GM12878 (cell line): ENCODE results near the gene CD38. TPM values are rescaled to one million over a fixed set of nuclear protein-coding genes. Genes with fewer than 3 reads are reported as not detected.

Experiments used
- ATAC-seq: fragments of 200-7000 bp; cut with Tn5 transposase; 3 replicates; pipeline ENCODE4 v1.9.1; 2020; ENCODE audit warnings: mild to moderate bottlenecking, moderate library complexity
- BruUV-seq: library from RNA; stranded (reverse); fragments of 400-500 nt; replicated peaks from 2 replicates; lab custom pipeline; 2021; lab: Mats Ljungman, UMichigan
- CTCF ChIA-PET: fragments of 300-600 bp; sonication (Branson Sonifier 250); formaldehyde crosslinking; extraction: SDS; loops from one replicate; lab custom pipeline; 2021; ENCODE audit warnings: inconsistent platforms; lab: Yijun Ruan, JAX
- POLR2A ChIA-PET: fragments of 350-600 bp; formaldehyde crosslinking; extraction: SDS; loops from one replicate; lab custom pipeline; 2021; ENCODE audit warnings: inconsistent platforms; lab: Charles Lee
- RAD21 ChIA-PET: fragments of 300-600 bp; sonication (Branson Sonifier 250); formaldehyde crosslinking; loops from one replicate; lab custom pipeline; 2023; ENCODE audit warnings: antibody characterized with exemption; ENCODE audit not compliant: unreplicated experiment; lab: Charles Lee
- SMC1A ChIA-PET: fragments of 300-600 bp; sonication (Branson Sonifier 250); formaldehyde crosslinking; loops from one replicate; lab custom pipeline; 2023; ENCODE audit not compliant: unreplicated experiment, uncharacterized antibody; lab: Charles Lee
- DNase-seq: peaks from one replicate; pipeline ENCODE4 v3.0.0-alpha.2; 2011; ENCODE audit warnings: low read depth, low spot score
- FAIRE-seq: peaks from 3 replicates; lab custom pipeline; 2011; peaks lifted over from hg19 to GRCh38; lab: Jason Lieb, UNC
- H2AFZ ChIP-seq: 2 replicates; pipeline ENCODE4 v1.6.0; 2011; ENCODE audit warnings: low read depth, low read length, control low read depth; ENCODE audit not compliant: control insufficient read depth
- H3K27ac ChIP-seq: 2 replicates; pipeline ENCODE4 v1.5.1; 2011; ENCODE audit warnings: control low read depth; ENCODE audit not compliant: control insufficient read depth, insufficient read depth
- H3K27me3 ChIP-seq, 2 experiments: replicated peaks in 1 of 2; 2 replicates each; pipeline versions ENCODE4 v1.6.0 to v1.6.1; 2011; ENCODE audit warnings: low read length in 1 of 2; ENCODE audit not compliant: control insufficient read depth in 2 of 2, insufficient read depth in 2 of 2
- H3K36me3 ChIP-seq, 2 experiments: 2 replicates each; pipeline ENCODE4 v1.5.1; 2011; ENCODE audit warnings: low read length in 1 of 2; ENCODE audit not compliant: control insufficient read depth in 2 of 2, insufficient read depth in 2 of 2
- H3K4me1 ChIP-seq: 2 replicates; pipeline ENCODE4 v1.6.1; 2011; ENCODE audit warnings: mild to moderate bottlenecking, low read length, moderate library complexity, mixed read lengths; ENCODE audit not compliant: control insufficient read depth, insufficient read depth
- H3K4me2 ChIP-seq: 2 replicates; pipeline ENCODE4 v1.6.0; 2011; ENCODE audit warnings: control low read depth; ENCODE audit not compliant: control insufficient read depth, insufficient read depth
- H3K4me3 ChIP-seq: fragments of 200-600 bp; sonication (generic); 2 replicates; pipeline ENCODE4 v1.5.1; 2016
- H3K79me2 ChIP-seq: 2 replicates; pipeline ENCODE4 v1.6.0; 2011; ENCODE audit warnings: low read length; ENCODE audit not compliant: control insufficient read depth, insufficient read depth
- H3K9ac ChIP-seq: 2 replicates; pipeline ENCODE4 v1.8.0; 2011; ENCODE audit warnings: low read length, control low read depth, mixed read lengths; ENCODE audit not compliant: control insufficient read depth, insufficient read depth
- H3K9me3 ChIP-seq: replicated peaks from 3 replicates; pipeline ENCODE4 v1.5.1; 2011; ENCODE audit warnings: mild to moderate bottlenecking, low read length; ENCODE audit not compliant: control insufficient read depth, insufficient read depth
- H4K20me1 ChIP-seq: 2 replicates; pipeline ENCODE4 v1.6.0; 2011; ENCODE audit not compliant: control insufficient read depth, insufficient read depth
- FOXK2 ChIP-seq: fragments of 450-650 bp; IDR thresholded peaks from 2 replicates; pipeline ENCODE4 v1.6.1; 2017; ENCODE audit warnings: mild to moderate bottlenecking, moderate library complexity
- HDAC2 ChIP-seq: fragments of 200-600 bp; sonication (generic); IDR thresholded peaks from 2 replicates; pipeline ENCODE4 v1.6.1; 2017
- NBN ChIP-seq: fragments of 450-650 bp; IDR thresholded peaks from 2 replicates; pipeline ENCODE4 v1.6.1; 2016
- TARDBP ChIP-seq: IDR thresholded peaks from 2 replicates; pipeline ENCODE4 v1.6.1; 2016; ENCODE audit warnings: borderline replicate concordance
- WGBS: methylation state at CpG from one replicate; pipeline ENCODE4 v1.1.6; 2016; ENCODE audit warnings: low lambda C conversion rate; ENCODE audit not compliant: insufficient replicate concordance, insufficient coverage; ENCODE audit errors: missing lambda C conversion rate; 5-methylcytosine and 5-hydroxymethylcytosine counted together
- in situ Hi-C: fragments of 300-500 bp; cut with MboI; formaldehyde crosslinking; loops from 9 replicates; pipeline ENCODE4 v1.14.3; 2018; ENCODE audit warnings: mixed read lengths
- intact Hi-C: fragments of 100-400 bp; cut with micrococcal nuclease; formaldehyde crosslinking; loops from one replicate; pipeline ENCODE4 v1.14.2; 2022; ENCODE audit not compliant: unreplicated experiment
- polyA plus RNA-seq, 11 experiments: library from polyadenylated mRNA; depleted of rRNA in 4 of 11; unstranded in 6 of 11; stranded (reverse) in 5 of 11; fragments of >200 nt; fragmentation: Nextera tagmentation in 4 of 11; fragmentation: Illumina TruSeq in 1 of 11; extraction: Ambion mirVana in 4 of 11; extraction: Trizol in 1 of 11; gene quantifications; 1 replicate in 1 of 11; 2 replicates in 10 of 11; pipeline versions ENCODE4 v1.2.1 to v1.2.3, GENCODE V29; 2011 to 2016; ENCODE audit warnings: inconsistent platforms in 2 of 11, missing spikeins in 2 of 11, low read depth in 1 of 11
- total RNA-seq, 4 experiments: library from RNA; depleted of rRNA in 3 of 4; stranded (reverse); fragments of >200 nt in 3 of 4; fragmentation: Illumina TruSeq in 1 of 4; extraction: Trizol in 1 of 4; gene quantifications; 2 replicates each; pipeline versions ENCODE4 v1.2.1 to v1.2.3, GENCODE V29; 2013 to 2021
- TF ChIP-seq, protein P1 (sequence below): fragments of 450-650 bp; IDR thresholded peaks from 2 replicates; pipeline ENCODE4 v1.6.1; 2017; ENCODE audit warnings: mild to moderate bottlenecking, moderate library complexity
- TF ChIP-seq, protein P2 (sequence below): fragments of 450-650 bp; IDR thresholded peaks from 2 replicates; pipeline ENCODE4 v1.6.1; 2017; ENCODE audit warnings: low read depth, mild to moderate bottlenecking, moderate library complexity
- TF ChIP-seq, protein P3 (sequence below): fragments of 450-650 bp; IDR thresholded peaks from 2 replicates; pipeline ENCODE4 v1.6.1; 2017; ENCODE audit warnings: mild to moderate bottlenecking, moderate library complexity
- TF ChIP-seq, protein P4 (sequence below): IDR thresholded peaks from 2 replicates; pipeline ENCODE4 v1.6.1; 2011; ENCODE audit warnings: borderline replicate concordance, low read depth, mild to moderate bottlenecking, moderate library complexity, low read length; ENCODE audit not compliant: insufficient read depth, poor library complexity, severe bottlenecking

CD38 gene
- total and polyA plus RNA-seq, 10 of the 15 experiments (the other 5 are each of a cell fraction or from before 2014, with no cell fraction given) = 3.5 to 39.8 (median 12.7) TPM

DNA sequence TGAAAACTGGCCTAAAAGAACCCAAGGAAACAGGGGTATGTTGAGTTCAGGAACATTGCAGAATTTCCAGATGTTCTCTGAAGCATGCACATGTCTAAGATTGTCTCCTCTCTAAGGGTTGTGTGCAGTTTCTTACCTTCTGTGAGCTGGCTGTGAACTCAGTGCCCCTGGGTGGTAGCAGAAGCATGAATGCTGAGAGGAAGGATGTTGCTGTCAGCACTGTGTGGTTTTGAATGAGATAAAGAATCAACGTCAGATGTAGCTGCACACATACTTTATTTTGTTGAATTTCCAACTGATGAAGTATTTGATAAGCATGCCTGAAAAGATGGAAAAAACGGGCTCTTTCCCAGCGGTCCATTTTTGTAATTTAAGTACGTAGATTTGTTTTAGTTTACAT lies 23.8 kb upstream of the CD38 start:
- DNase-seq = no peak
- no peak overlapping the region for H2AFZ ChIP-seq
- TF ChIP-seq HDAC2 (no peak), FOXK2 (no peak), NBN (no peak), TARDBP (no peak)
- TF ChIP-seq, protein P1, sequence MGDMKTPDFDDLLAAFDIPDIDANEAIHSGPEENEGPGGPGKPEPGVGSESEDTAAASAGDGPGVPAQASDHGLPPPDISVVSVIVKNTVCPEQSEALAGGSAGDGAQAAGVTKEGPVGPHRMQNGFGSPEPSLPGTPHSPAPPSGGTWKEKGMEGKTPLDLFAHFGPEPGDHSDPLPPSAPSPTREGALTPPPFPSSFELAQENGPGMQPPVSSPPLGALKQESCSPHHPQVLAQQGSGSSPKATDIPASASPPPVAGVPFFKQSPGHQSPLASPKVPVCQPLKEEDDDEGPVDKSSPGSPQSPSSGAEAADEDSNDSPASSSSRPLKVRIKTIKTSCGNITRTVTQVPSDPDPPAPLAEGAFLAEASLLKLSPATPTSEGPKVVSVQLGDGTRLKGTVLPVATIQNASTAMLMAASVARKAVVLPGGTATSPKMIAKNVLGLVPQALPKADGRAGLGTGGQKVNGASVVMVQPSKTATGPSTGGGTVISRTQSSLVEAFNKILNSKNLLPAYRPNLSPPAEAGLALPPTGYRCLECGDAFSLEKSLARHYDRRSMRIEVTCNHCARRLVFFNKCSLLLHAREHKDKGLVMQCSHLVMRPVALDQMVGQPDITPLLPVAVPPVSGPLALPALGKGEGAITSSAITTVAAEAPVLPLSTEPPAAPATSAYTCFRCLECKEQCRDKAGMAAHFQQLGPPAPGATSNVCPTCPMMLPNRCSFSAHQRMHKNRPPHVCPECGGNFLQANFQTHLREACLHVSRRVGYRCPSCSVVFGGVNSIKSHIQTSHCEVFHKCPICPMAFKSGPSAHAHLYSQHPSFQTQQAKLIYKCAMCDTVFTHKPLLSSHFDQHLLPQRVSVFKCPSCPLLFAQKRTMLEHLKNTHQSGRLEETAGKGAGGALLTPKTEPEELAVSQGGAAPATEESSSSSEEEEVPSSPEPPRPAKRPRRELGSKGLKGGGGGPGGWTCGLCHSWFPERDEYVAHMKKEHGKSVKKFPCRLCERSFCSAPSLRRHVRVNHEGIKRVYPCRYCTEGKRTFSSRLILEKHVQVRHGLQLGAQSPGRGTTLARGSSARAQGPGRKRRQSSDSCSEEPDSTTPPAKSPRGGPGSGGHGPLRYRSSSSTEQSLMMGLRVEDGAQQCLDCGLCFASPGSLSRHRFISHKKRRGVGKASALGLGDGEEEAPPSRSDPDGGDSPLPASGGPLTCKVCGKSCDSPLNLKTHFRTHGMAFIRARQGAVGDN = no peak
- TF ChIP-seq, protein P2, sequence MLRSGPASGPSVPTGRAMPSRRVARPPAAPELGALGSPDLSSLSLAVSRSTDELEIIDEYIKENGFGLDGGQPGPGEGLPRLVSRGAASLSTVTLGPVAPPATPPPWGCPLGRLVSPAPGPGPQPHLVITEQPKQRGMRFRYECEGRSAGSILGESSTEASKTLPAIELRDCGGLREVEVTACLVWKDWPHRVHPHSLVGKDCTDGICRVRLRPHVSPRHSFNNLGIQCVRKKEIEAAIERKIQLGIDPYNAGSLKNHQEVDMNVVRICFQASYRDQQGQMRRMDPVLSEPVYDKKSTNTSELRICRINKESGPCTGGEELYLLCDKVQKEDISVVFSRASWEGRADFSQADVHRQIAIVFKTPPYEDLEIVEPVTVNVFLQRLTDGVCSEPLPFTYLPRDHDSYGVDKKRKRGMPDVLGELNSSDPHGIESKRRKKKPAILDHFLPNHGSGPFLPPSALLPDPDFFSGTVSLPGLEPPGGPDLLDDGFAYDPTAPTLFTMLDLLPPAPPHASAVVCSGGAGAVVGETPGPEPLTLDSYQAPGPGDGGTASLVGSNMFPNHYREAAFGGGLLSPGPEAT = no peak
- TF ChIP-seq, protein P3, sequence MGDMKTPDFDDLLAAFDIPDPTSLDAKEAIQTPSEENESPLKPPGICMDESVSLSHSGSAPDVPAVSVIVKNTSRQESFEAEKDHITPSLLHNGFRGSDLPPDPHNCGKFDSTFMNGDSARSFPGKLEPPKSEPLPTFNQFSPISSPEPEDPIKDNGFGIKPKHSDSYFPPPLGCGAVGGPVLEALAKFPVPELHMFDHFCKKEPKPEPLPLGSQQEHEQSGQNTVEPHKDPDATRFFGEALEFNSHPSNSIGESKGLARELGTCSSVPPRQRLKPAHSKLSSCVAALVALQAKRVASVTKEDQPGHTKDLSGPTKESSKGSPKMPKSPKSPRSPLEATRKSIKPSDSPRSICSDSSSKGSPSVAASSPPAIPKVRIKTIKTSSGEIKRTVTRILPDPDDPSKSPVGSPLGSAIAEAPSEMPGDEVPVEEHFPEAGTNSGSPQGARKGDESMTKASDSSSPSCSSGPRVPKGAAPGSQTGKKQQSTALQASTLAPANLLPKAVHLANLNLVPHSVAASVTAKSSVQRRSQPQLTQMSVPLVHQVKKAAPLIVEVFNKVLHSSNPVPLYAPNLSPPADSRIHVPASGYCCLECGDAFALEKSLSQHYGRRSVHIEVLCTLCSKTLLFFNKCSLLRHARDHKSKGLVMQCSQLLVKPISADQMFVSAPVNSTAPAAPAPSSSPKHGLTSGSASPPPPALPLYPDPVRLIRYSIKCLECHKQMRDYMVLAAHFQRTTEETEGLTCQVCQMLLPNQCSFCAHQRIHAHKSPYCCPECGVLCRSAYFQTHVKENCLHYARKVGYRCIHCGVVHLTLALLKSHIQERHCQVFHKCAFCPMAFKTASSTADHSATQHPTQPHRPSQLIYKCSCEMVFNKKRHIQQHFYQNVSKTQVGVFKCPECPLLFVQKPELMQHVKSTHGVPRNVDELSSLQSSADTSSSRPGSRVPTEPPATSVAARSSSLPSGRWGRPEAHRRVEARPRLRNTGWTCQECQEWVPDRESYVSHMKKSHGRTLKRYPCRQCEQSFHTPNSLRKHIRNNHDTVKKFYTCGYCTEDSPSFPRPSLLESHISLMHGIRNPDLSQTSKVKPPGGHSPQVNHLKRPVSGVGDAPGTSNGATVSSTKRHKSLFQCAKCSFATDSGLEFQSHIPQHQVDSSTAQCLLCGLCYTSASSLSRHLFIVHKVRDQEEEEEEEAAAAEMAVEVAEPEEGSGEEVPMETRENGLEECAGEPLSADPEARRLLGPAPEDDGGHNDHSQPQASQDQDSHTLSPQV = no peak
- TF ChIP-seq, protein P4, sequence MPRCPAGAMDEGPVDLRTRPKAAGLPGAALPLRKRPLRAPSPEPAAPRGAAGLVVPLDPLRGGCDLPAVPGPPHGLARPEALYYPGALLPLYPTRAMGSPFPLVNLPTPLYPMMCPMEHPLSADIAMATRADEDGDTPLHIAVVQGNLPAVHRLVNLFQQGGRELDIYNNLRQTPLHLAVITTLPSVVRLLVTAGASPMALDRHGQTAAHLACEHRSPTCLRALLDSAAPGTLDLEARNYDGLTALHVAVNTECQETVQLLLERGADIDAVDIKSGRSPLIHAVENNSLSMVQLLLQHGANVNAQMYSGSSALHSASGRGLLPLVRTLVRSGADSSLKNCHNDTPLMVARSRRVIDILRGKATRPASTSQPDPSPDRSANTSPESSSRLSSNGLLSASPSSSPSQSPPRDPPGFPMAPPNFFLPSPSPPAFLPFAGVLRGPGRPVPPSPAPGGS = no peak

More for the DNA sequence above, 23.8 kb upstream of the CD38 start:
- no peaks in the 10 kb centered on the region for H3K27me3 ChIP-seq
- no peak overlapping the region for H3K27ac ChIP-seq
- 0 out of 3 replicates have a peak, but pooled peaks have one; percentile 11 for ATAC-seq
- H4K20me1 ChIP-seq = no peaks in the 10 kb centered on the region
- ChIA-PET RAD21 (interaction anchor here (0.9 to 2.0 kb wide), 3 partner anchors 16 to 511 kb away, joined by 3 to 4 read pairs (median 4); no protein-coding TSS in a partner anchor), POLR2A (interaction anchor here (0.5 kb wide), 1 partner anchor 117 kb away, joined by 3 read pairs; no protein-coding TSS in a partner anchor), CTCF (interaction anchor here (1.3 to 4.4 kb wide), 4 partner anchors 9 to 26 kb away, joined by 3 to 33 read pairs (median 13); no protein-coding TSS in a partner anchor), SMC1A (interaction anchor here (1.1 to 6.2 kb wide), 6 partner anchors 12 to 51 kb away, joined by 3 to 83 read pairs (median 6); no protein-coding TSS in a partner anchor)
- in situ Hi-C loops = no loop called here
- no peak overlapping the region for H3K9ac ChIP-seq
- H3K4me1 ChIP-seq = peaks cover 18% of the 10 kb centered on the region
- H3K79me2 ChIP-seq = no peaks in the 10 kb centered on the region
- H3K36me3 ChIP-seq = no peaks in the 10 kb centered on the region
- WGBS = 63% methylated on average over 4 of the region's 4 CpGs
- H3K9me3 ChIP-seq = no peaks in the 10 kb centered on the region; the same call in 2 of the 3 replicates
- no peak overlapping the region for H3K4me3 ChIP-seq
- intact Hi-C loops = no loop called here
- BruUV-seq = no TSS peak
- no peak for FAIRE-seq
- no peak overlapping the region for H3K4me2 ChIP-seq
